Measurements from ENCODE around the gene AMBRA1. TPM values are rescaled to one million over a fixed set of nuclear protein-coding genes. Genes with fewer than 3 reads are reported as not detected.

The AMBRA1 gene
- total and polyA plus RNA-seq, 2 donors (not counting 3 experiments of a cell fraction or from before 2014, with no cell fraction given) = 18.4 to 32.4 TPM

- Histone ChIP-seq H4K20me1 (replicated peaks; ENCODE audit: control insufficient read depth, extremely low read depth, insufficient read depth, low read length) (no peaks in the 10 kb centered on the region), H3K27me3 (ENCODE audit: control insufficient read depth in 2 of 2, insufficient read depth in 2 of 2, low read length in 2 of 2) (no peaks in the 10 kb centered on the region), H3K27ac (ENCODE audit: insufficient read depth, low read depth, low read length) (peak overlapping the region; percentile 7), H2AFZ (ENCODE audit: low read depth, low read length) (no peak overlapping the region), H3K9ac (replicated peaks; ENCODE audit: extremely low read depth, insufficient read depth, low read length) (no peak overlapping the region), H3K4me1 (ENCODE audit: control insufficient read depth, extremely low read depth, insufficient read depth, low read length) (peaks cover 12% of the 10 kb centered on the region), H3K9me3 (replicated peaks; ENCODE audit: control insufficient read depth, insufficient read depth, low read length) (no peaks in the 10 kb centered on the region), H3K4me2 (ENCODE audit: insufficient read depth, low read length) (peak overlapping the region; percentile 63), H3K79me2 (ENCODE audit: control insufficient read depth, insufficient read depth, low read length) (peaks cover 7% of the 10 kb centered on the region), H3K4me3 (replicated peaks in 1 of 3; ENCODE audit: insufficient read depth in 1 of 3, low read depth in 1 of 3, low read length in 3 of 3) (no peak overlapping the region), H3K36me3 (ENCODE audit: control insufficient read depth in 2 of 2, extremely low read depth in 1 of 2, insufficient read depth in 2 of 2, low read length in 2 of 2) (no peaks in the 10 kb centered on the region), H3K9me1 (replicated peaks; ENCODE audit: control insufficient read depth, extremely low read depth, insufficient read depth, low read length) (no peaks in the 10 kb centered on the region)
- dilution Hi-C loops (cut with MboI; ENCODE audit: extremely low pct_ligation_motif_present, low sequenced_read_pairs) (no loop called here), intact Hi-C loops (cut with micrococcal nuclease) (loop anchor here (1.0 kb wide), 1 partner anchor 24 kb away; no protein-coding TSS in a partner anchor)
- POLR2A ChIA-PET = interaction anchor here (1.0 kb wide), 1 partner anchor 12 kb away, joined by 3 read pairs; no protein-coding TSS in a partner anchor
- CTCF ChIA-PET = interaction anchor here (0.7 to 2.4 kb wide), 14 partner anchors 11 to 125 kb away, joined by 3 to 30 read pairs (median 4); no protein-coding TSS in a partner anchor
- TF ChIP-seq MAX (IDR thresholded peaks at IDR 0.05; ENCODE audit: insufficient read depth, insufficient read length) = peak; percentile 63
- no peak for TF ChIP-seq JUN (IDR thresholded peaks at IDR 0.05; ENCODE audit: borderline replicate concordance, insufficient read depth, insufficient read length, low read depth)
- BruUV-seq (replicated peaks) = no TSS peak
- DNase-seq (ENCODE audit: low read depth, low spot score) (peak; percentile 84), FAIRE-seq (peak; percentile 90)
These were observed 79.9 kb downstream of the AMBRA1 start for GRCh38 chr11:46513934-46514342.

GRCh38 chr11:46512261-46512881, 81.5 kb downstream of the AMBRA1 start:
- intact Hi-C loops (cut with micrococcal nuclease) = no loop called here
- BruUV-seq (replicated peaks) = no TSS peak
- Histone ChIP-seq H3K79me2 (ENCODE audit: control insufficient read depth, insufficient read depth, low read length) (peaks cover 6% of the 10 kb centered on the region), H3K4me2 (ENCODE audit: insufficient read depth, low read length) (no peak overlapping the region), H3K9me1 (replicated peaks; ENCODE audit: control insufficient read depth, extremely low read depth, insufficient read depth, low read length) (no peaks in the 10 kb centered on the region), H3K9ac (replicated peaks; ENCODE audit: extremely low read depth, insufficient read depth, low read length) (no peak overlapping the region), H4K20me1 (replicated peaks; ENCODE audit: control insufficient read depth, extremely low read depth, insufficient read depth, low read length) (no peaks in the 10 kb centered on the region), H3K4me3 (replicated peaks in 1 of 3; ENCODE audit: insufficient read depth in 1 of 3, low read depth in 1 of 3, low read length in 3 of 3) (no peak overlapping the region), H3K36me3 (ENCODE audit: control insufficient read depth in 2 of 2, extremely low read depth in 1 of 2, insufficient read depth in 2 of 2, low read length in 2 of 2) (peaks cover 4 to 5% of the 10 kb centered on the region in 2 experiments), H2AFZ (ENCODE audit: low read depth, low read length) (no peak overlapping the region), H3K4me1 (ENCODE audit: control insufficient read depth, extremely low read depth, insufficient read depth, low read length) (peaks cover 12% of the 10 kb centered on the region), H3K27ac (ENCODE audit: insufficient read depth, low read depth, low read length) (no peak overlapping the region), H3K27me3 (ENCODE audit: control insufficient read depth in 2 of 2, insufficient read depth in 2 of 2, low read length in 2 of 2) (no peaks in the 10 kb centered on the region), H3K9me3 (replicated peaks; ENCODE audit: control insufficient read depth, insufficient read depth, low read length) (no peaks in the 10 kb centered on the region)
- CTCF ChIA-PET = interaction anchor here (2.4 kb wide), 1 partner anchor 17 kb away, joined by 20 read pairs; no protein-coding TSS in a partner anchor
- TF ChIP-seq FOS (IDR thresholded peaks at IDR 0.05; ENCODE audit: borderline replicate concordance, insufficient read depth, low read length) = no peak
- TF ChIP-seq EZH2 (IDR thresholded peaks at IDR 0.05; ENCODE audit: borderline replicate concordance, low read depth, low read length, severe bottlenecking) = no peak
- TF ChIP-seq MAX (IDR thresholded peaks at IDR 0.05; ENCODE audit: insufficient read depth, insufficient read length) = no peak
- no peak for TF ChIP-seq POLR2A (IDR thresholded peaks at IDR 0.05; ENCODE audit: low read depth, low read length)
- no peak for TF ChIP-seq MYC (IDR thresholded peaks at IDR 0.05; ENCODE audit: low read depth, low read length)
- TF ChIP-seq POLR2AphosphoS5 (IDR thresholded peaks at IDR 0.05; ENCODE audit: insufficient read depth, low read depth, low read length) = no peak
- TF ChIP-seq GATA2 (IDR thresholded peaks at IDR 0.05; ENCODE audit: insufficient read depth, insufficient read length, low read depth, low read length) = no peak
- no peak for TF ChIP-seq CTCF (IDR thresholded peaks at IDR 0.05; ENCODE audit: extremely low read depth in 1 of 2, insufficient read depth in 1 of 2, low read depth in 1 of 2, low read length in 2 of 2)
- TF ChIP-seq JUN (IDR thresholded peaks at IDR 0.05; ENCODE audit: borderline replicate concordance, insufficient read depth, insufficient read length, low read depth) = no peak
- no peak for FAIRE-seq
- POLR2A ChIA-PET = no interaction called here
- no peak for DNase-seq (ENCODE audit: low read depth, low spot score)
- dilution Hi-C loops (cut with MboI; ENCODE audit: extremely low pct_ligation_motif_present, low sequenced_read_pairs) = no loop called here
